ENCODE data around the gene ADAM23.

- TF ChIP-seq USF1 (IDR thresholded peaks at IDR 0.05) (no peak), REST (IDR thresholded peaks at IDR 0.05; ENCODE audit: low read depth) (no peak), FOXM1 (IDR thresholded peaks at IDR 0.05; ENCODE audit: borderline replicate concordance, low read depth) (no peak), EP300 (IDR thresholded peaks at IDR 0.05; ENCODE audit: borderline replicate concordance) (no peak), ZBTB7A (IDR thresholded peaks at IDR 0.05; ENCODE audit: low read depth) (no peak), TEAD4 (IDR thresholded peaks at IDR 0.05) (no peak)
Observed at GRCh38 chr2:206452242-206452641, 8.9 kb downstream of the ADAM23 start.

All from Ishikawa (cell line).